Transverse colon (tissue), 4 donors: Measurements from ENCODE around the gene SCNM1. TPM values are rescaled to one million over a fixed set of nuclear protein-coding genes. Genes with fewer than 3 reads are reported as not detected.
A peak's percentile ranks its signal among the peaks of the same experiment; 100 is the strongest.

ENCODE experiments used
- DNase-seq: peaks from one replicate; pipeline ENCODE4 v3.0.0-alpha.2; 2019
- H3K27ac ChIP-seq, 4 donors: fragments of 200-600 bp; sonication (generic); 2 replicates each; pipeline ENCODE4 v1.5.1; 2016 to 2018; ENCODE audit warnings: inconsistent platforms in 4 of 4
- H3K27me3 ChIP-seq: fragments of 200-600 bp; sonication (generic); 2 replicates; pipeline ENCODE4 v1.5.1; 2017; ENCODE audit warnings: inconsistent platforms
- H3K36me3 ChIP-seq, 4 donors: fragments of 200-600 bp; sonication (generic); 2 replicates each; pipeline ENCODE4 v1.5.1; 2017 to 2019; ENCODE audit warnings: inconsistent platforms in 4 of 4
- H3K4me1 ChIP-seq, 4 donors: fragments of 200-600 bp; sonication (generic); 2 replicates each; pipeline ENCODE4 v1.5.1; 2017 to 2020; ENCODE audit warnings: inconsistent platforms in 4 of 4
- H3K4me3 ChIP-seq, 4 donors: fragments of 200-600 bp; sonication (generic); 1 replicate in 1 of 4; 2 replicates in 3 of 4; pipeline versions ENCODE4 v1.5.1 to v1.6.1; 2017 to 2019; ENCODE audit warnings: inconsistent platforms in 4 of 4
- H3K9me3 ChIP-seq, 2 donors: fragments of 200-600 bp; sonication (generic); 2 replicates each; pipeline ENCODE4 v1.5.1; 2017 to 2019; ENCODE audit warnings: inconsistent platforms in 2 of 2
- EP300 ChIP-seq: sonication (generic); formaldehyde crosslinking; IDR thresholded peaks from one replicate; pipeline ENCODE4 v1.6.1; 2017; ENCODE audit warnings: antibody characterized with exemption, low read depth
- POLR2A ChIP-seq: fragments of 450-650 bp; IDR thresholded peaks from one replicate; pipeline ENCODE4 v1.6.1; 2016; ENCODE audit warnings: antibody characterized with exemption, mild to moderate bottlenecking, moderate library complexity
- POLR2AphosphoS5 ChIP-seq, 3 donors: sonication (generic); formaldehyde crosslinking; IDR thresholded peaks; one replicate each; pipeline ENCODE4 v1.6.1; 2016; ENCODE audit warnings: antibody characterized with exemption in 3 of 3
- WGBS, 2 donors: methylation state at CpG; one replicate each; pipeline ENCODE4 v1.1.5; 2018; ENCODE audit warnings: low coverage in 1 of 2; 5-methylcytosine and 5-hydroxymethylcytosine counted together
- in situ Hi-C, 4 donors: fragments of 200-750 bp; cut with MboI; loops; one replicate each; pipeline versions ENCODE4 v1.15.0 to v1.15.1; 2017; ENCODE audit warnings: low sequenced_read_pairs in 3 of 4, low pct_ligation_motif_present in 1 of 4, low pct_unique_long_range_greater_than_20kb in 1 of 4
- intact Hi-C: fragments of 100-400 bp; cut with DNase I; formaldehyde crosslinking; loops from one replicate; pipeline ENCODE4 v1.15.1; 2023; ENCODE audit warnings: low total_unique reads
- total RNA-seq, 4 donors: library from RNA; depleted of rRNA; stranded (reverse); fragments of >200 nt; gene quantifications; one replicate each; pipeline ENCODE4 v1.1.0, GENCODE V29; 2016
- TF ChIP-seq, protein P1 (sequence below), 5 experiments: fragments of 200-600 bp in 3 of 5; fragments of 450-650 bp in 2 of 5; sonication (generic) in 3 of 5; IDR thresholded peaks; 1 replicate in 2 of 5; 2 replicates in 3 of 5; pipeline ENCODE4 v1.5.1; 2016 to 2017; ENCODE audit warnings: antibody characterized with exemption in 5 of 5, inconsistent platforms in 3 of 5, mild to moderate bottlenecking in 2 of 5, moderate library complexity in 1 of 5

Gene SCNM1
- total RNA-seq, 4 donors from 2014 or later = 9.0 to 35.4 (median 25.1) TPM

DNA sequence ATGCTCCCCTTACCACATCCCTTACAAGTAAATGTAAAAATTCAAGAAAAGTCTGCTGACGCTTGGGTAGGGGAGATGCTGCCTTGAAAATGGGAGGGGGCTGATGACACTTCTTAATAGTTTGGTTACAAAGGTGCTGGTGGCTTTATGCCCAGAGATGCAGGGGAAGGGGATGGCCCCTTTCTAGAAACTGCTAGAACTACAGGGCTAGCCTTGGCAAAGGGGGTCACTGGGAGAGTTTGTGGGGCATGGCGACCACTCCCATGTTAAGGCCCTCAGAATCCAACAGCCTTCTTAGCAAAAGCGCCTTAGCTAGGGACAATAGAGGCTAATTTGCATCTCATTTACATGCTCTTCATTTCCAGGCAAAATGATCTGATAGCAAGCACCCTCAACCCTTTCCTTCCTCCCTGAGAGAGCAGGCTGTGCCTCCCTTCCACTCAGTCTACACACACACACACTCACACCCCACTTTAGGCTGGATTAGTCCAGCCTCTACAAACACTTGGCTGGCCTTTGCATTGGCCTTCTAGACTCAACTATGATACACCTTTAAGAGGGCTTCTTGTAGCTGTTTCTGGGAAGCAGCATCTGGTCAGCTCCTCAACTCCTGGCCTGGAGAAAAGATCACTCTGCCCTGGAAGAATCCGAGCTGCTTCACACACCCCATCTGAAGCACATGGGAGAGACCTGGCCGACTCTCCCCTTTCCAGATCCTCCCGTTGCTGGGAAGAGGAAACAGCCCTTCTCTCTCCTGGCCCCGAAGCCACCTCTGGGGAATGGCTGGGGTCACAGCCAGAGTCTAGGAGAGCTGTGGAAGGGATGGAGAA is 21.3 kb upstream of the SCNM1 start:
- peak overlapping the region in 3 of 4 donors; percentile 70 to 87 (median 85) for H3K27ac ChIP-seq
- no peak for DNase-seq
- intact Hi-C loops = no loop called here
- H3K4me3 ChIP-seq = peak overlapping the region in 1 of 4 donors; percentile 80
- no peaks in the 10 kb centered on the region for H3K36me3 ChIP-seq
- peaks cover 3 to 30% (median 18%) of the 10 kb centered on the region in 4 donors for H3K4me1 ChIP-seq
- no peaks in the 10 kb centered on the region for H3K9me3 ChIP-seq
- in situ Hi-C loops = no loop called here
- H3K27me3 ChIP-seq = peaks cover 9% of the 10 kb centered on the region
- 69 to 100% methylated on average over 1 to 7 of the region's 7 CpGs for WGBS, 2 donors
- TF ChIP-seq POLR2A = no peak
- no peak for TF ChIP-seq EP300
- TF ChIP-seq POLR2AphosphoS5 (IDR thresholded peaks at IDR 0.05) = no peak
- TF ChIP-seq, protein P1, sequence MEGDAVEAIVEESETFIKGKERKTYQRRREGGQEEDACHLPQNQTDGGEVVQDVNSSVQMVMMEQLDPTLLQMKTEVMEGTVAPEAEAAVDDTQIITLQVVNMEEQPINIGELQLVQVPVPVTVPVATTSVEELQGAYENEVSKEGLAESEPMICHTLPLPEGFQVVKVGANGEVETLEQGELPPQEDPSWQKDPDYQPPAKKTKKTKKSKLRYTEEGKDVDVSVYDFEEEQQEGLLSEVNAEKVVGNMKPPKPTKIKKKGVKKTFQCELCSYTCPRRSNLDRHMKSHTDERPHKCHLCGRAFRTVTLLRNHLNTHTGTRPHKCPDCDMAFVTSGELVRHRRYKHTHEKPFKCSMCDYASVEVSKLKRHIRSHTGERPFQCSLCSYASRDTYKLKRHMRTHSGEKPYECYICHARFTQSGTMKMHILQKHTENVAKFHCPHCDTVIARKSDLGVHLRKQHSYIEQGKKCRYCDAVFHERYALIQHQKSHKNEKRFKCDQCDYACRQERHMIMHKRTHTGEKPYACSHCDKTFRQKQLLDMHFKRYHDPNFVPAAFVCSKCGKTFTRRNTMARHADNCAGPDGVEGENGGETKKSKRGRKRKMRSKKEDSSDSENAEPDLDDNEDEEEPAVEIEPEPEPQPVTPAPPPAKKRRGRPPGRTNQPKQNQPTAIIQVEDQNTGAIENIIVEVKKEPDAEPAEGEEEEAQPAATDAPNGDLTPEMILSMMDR (IDR thresholded peaks at IDR 0.05) = no peak

DNA sequence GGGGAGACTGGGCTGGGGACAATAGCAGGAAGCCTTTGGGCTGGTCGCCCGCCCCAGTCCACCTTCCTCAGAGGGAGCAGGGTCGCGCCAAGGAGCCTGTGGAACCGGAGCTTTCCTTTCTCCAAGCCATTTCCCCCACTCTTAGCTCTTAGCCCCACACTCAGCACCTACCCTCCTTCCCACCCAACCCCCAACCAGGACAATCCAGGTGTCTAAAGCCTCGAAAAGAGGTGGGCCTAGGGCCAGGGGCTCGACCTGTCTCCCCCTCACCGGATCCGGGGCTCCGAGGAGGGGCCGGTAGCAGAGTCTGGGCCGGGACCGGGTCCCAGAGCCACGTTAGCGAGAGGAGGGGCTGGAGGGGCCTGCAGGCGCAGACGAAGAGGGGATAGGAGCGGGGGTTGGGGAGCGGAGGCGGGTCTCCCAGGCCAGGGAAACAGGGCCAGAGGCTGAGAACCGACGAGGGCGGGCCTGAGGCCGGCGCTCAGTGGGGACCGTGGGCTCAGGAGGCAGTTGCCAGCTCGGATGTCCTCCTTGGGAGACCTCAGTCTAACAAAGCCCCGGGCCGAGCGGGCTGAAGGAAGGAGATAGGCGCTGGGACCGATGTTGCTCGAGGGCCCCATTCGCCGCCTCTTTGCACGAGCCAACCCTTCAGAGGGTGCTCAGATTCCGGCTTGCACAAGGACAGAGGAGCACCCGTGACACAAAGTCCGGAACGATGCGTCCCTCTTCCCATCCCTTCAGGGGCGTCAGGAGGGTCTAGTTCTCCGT is 20.5 kb upstream of the SCNM1 start:
- no peaks in the 10 kb centered on the region for H3K36me3 ChIP-seq
- intact Hi-C loops (no loop called here), in situ Hi-C loops (no loop called here)
- TF ChIP-seq, protein P1 (IDR thresholded peaks at IDR 0.05) = no peak
- peak overlapping the region; percentile 68 to 80 (median 76) for H3K4me3 ChIP-seq
- H3K27ac ChIP-seq = peak overlapping the region in 3 of 4 donors; percentile 70 to 87 (median 85)
- DNase-seq = no peak
- peaks cover 9% of the 10 kb centered on the region for H3K27me3 ChIP-seq
- H3K9me3 ChIP-seq = no peaks in the 10 kb centered on the region
- peaks cover 3 to 30% (median 18%) of the 10 kb centered on the region in 4 donors for H3K4me1 ChIP-seq
- WGBS, 2 donors = 28 to 43% methylated on average over 8 to 42 of the region's 43 CpGs

GRCh38 chr1:151146072-151146411 is 19.9 kb upstream of the SCNM1 start:
- intact Hi-C loops = no loop called here
- WGBS, 2 donors = 1% methylated on average over 26 of the region's 26 CpGs; no CpG with 5 or more reads in 1 of the 2 donors
- peak overlapping the region; percentile 68 to 80 (median 76) for H3K4me3 ChIP-seq

More at GRCh38 chr1:151146072-151146411, 19.9 kb upstream of the SCNM1 start:
- peaks cover 9% of the 10 kb centered on the region for H3K27me3 ChIP-seq
- no peak for TF ChIP-seq POLR2A
- no peak for TF ChIP-seq POLR2AphosphoS5 (IDR thresholded peaks at IDR 0.05)
- TF ChIP-seq EP300 = no peak
- TF ChIP-seq, protein P1 (IDR thresholded peaks at IDR 0.05) = no peak
- H3K27ac ChIP-seq = peak overlapping the region; percentile 63 to 87 (median 78)
- H3K36me3 ChIP-seq = no peaks in the 10 kb centered on the region
- in situ Hi-C loops = no loop called here
- H3K4me1 ChIP-seq = peaks cover 3 to 30% (median 18%) of the 10 kb centered on the region in 4 donors
- H3K9me3 ChIP-seq = no peaks in the 10 kb centered on the region
- DNase-seq = no peak
